ENCODE measurements around the gene SALL2. TPM values are rescaled to one million over a fixed set of nuclear protein-coding genes. Genes with fewer than 3 reads are reported as not detected.
A peak's percentile ranks its signal among the peaks of the same experiment; 100 is the strongest.

Gene SALL2
- total and polyA plus RNA-seq, 10 donors, result 0.76 to 6.7 (median 4.3) TPM

DNA sequence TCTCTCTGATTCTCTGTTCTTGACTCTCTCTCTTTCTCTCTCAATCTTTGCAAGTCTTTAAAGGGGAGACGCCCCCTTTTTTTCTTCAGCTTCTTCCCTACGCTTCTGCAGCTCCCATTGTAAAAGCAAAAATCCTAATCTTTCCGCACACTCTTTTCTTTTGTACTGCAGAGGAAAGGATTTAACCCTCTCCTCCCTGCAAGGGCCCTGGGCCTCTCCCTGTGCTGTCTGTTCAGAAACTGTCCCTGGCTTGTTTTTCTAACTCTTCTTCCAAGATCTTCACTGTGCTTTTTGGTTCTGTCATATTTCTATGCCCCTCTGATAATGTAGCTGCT, 10.9 kb upstream of the SALL2 start:
- H3K4me1 ChIP-seq, result peaks cover 0 to 12% (median 0%) of the 10 kb centered on the region in 6 donors
- H3K4me3 ChIP-seq, result peak overlapping the region in 3 of 8 donors; percentile 6 to 41 (median 33)
- TF ChIP-seq POLR2AphosphoS5 (IDR thresholded peaks at IDR 0.05), result no peak
- no peak for TF ChIP-seq POLR2A (IDR thresholded peaks at IDR 0.05)
- TF ChIP-seq, protein P1, sequence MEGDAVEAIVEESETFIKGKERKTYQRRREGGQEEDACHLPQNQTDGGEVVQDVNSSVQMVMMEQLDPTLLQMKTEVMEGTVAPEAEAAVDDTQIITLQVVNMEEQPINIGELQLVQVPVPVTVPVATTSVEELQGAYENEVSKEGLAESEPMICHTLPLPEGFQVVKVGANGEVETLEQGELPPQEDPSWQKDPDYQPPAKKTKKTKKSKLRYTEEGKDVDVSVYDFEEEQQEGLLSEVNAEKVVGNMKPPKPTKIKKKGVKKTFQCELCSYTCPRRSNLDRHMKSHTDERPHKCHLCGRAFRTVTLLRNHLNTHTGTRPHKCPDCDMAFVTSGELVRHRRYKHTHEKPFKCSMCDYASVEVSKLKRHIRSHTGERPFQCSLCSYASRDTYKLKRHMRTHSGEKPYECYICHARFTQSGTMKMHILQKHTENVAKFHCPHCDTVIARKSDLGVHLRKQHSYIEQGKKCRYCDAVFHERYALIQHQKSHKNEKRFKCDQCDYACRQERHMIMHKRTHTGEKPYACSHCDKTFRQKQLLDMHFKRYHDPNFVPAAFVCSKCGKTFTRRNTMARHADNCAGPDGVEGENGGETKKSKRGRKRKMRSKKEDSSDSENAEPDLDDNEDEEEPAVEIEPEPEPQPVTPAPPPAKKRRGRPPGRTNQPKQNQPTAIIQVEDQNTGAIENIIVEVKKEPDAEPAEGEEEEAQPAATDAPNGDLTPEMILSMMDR (IDR thresholded peaks at IDR 0.05 in 8 of 11, conservative IDR thresholded peaks at IDR 0.05 in 3 of 11), result no peak
- H3K27me3 ChIP-seq (replicated peaks in 1 of 7), result peaks cover 0 to 96% (median 29%) of the 10 kb centered on the region in 7 donors
- DNase-seq, result no peak
- 16 to 29% (median 28%) methylated on average over 3 of the region's 3 CpGs for WGBS, 5 donors
- H3K9me3 ChIP-seq, result no peaks in the 10 kb centered on the region
- intact Hi-C loops (cut with DNase I; ENCODE audit: low total_unique reads), result no loop called here
- no peak overlapping the region for H3K27ac ChIP-seq
- H3K36me3 ChIP-seq, result no peaks in the 10 kb centered on the region

DNA sequence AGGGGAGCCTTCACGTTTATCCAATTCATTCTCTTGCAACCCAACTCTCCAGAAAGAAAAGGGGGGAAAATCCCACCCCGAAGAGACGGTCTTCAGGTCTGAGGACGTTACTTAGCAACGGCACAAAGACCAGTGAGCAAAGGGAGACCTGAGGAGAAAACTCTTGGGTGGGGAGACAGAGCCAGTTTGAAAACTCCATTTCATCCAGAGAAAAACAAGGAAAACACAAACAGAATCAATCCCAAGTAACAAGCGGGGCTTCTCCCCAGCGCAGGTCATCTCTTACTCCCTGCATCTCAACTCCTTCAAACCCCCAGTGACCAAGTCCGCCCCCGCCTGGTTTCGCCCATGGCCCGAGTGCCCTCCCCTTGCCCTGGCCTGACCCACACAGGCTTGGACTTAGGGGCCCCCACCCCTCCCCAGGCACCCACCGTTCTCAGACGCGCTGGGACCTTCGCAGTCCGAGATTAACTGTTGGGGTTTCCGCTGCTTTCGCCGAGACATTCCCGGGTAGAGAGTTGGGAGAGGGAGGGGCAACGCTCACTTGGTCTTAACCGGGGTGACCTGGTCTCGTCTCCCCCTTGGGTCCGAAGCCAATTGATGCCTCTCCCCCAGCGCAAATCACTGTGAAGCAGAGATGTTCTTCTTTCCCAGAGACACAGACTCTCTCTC, 10.4 kb upstream of the SALL2 start:
- intact Hi-C loops (cut with DNase I; ENCODE audit: low total_unique reads), result no loop called here
- DNase-seq, result no peak
- TF ChIP-seq POLR2AphosphoS5 (IDR thresholded peaks at IDR 0.05) (no peak), POLR2A (IDR thresholded peaks at IDR 0.05) (no peak)
- TF ChIP-seq, protein P1 (IDR thresholded peaks at IDR 0.05 in 8 of 11, conservative IDR thresholded peaks at IDR 0.05 in 3 of 11), result no peak
- Histone ChIP-seq H3K4me1 (peaks cover 0 to 12% (median 0%) of the 10 kb centered on the region in 6 donors), H3K27ac (no peak overlapping the region), H3K27me3 (replicated peaks in 1 of 7) (peaks cover 0 to 94% (median 29%) of the 10 kb centered on the region in 7 donors), H3K9me3 (no peaks in the 10 kb centered on the region), H3K4me3 (peak overlapping the region in 3 of 8 donors; percentile 6 to 41 (median 33)), H3K36me3 (no peaks in the 10 kb centered on the region)
- 8 to 14% (median 11%) methylated on average over 25 of the region's 25 CpGs for WGBS, 5 donors

DNA sequence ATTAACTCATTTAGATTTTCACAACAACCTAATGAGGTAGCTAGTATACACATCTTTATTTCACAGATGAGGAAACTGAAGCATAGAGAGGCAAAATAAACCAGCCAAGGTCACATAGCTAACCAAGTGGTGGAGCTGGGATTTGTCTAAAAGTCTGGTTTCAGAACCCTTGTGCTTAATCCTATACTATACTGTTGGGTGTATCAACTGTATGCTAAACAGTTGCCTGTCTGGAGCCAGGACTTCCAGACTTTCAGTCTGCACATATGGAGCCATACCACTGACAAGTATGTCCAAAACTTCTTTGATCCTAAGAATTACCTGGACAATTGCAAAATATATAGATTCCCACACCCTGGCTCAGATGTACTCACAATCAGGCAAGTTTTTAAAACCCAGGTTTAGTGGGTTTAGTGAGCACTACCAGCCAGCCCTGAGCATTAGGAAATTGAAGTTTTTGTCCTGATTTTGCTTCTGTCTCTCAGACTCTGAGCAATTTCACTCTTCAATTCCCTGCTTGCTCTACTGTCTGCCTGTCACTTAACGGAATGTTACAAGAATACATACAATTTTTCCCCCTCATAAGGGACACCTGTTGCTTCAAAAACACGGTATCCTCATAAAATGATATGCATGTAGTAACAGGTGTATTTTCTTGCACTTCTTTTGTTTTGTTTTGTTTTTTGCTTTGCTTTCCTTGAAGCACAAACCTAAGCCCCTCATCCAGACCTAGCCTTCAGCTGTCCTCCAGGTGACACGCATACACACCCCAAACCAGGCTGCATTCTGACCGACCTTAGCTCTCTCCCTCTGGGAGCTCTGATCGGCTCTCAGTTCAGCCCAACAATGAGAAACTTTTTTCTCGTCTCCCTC, 9.6 kb upstream of the SALL2 start:
- WGBS, 5 donors, result 36 to 55% (median 47%) methylated on average over 6 of the region's 6 CpGs
- Histone ChIP-seq H3K4me3 (peak overlapping the region in 1 of 8 donors; percentile 41), H3K36me3 (no peaks in the 10 kb centered on the region), H3K27me3 (replicated peaks in 1 of 7) (peaks cover 0 to 86% (median 29%) of the 10 kb centered on the region in 7 donors), H3K27ac (no peak overlapping the region), H3K4me1 (peaks cover 0 to 12% (median 0%) of the 10 kb centered on the region in 6 donors), H3K9me3 (no peaks in the 10 kb centered on the region)
- DNase-seq, result no peak
- intact Hi-C loops (cut with DNase I; ENCODE audit: low total_unique reads), result no loop called here
- TF ChIP-seq, protein P1 (IDR thresholded peaks at IDR 0.05 in 8 of 11, conservative IDR thresholded peaks at IDR 0.05 in 3 of 11), result no peak
- TF ChIP-seq POLR2A (IDR thresholded peaks at IDR 0.05) (no peak), POLR2AphosphoS5 (IDR thresholded peaks at IDR 0.05) (no peak)

DNA sequence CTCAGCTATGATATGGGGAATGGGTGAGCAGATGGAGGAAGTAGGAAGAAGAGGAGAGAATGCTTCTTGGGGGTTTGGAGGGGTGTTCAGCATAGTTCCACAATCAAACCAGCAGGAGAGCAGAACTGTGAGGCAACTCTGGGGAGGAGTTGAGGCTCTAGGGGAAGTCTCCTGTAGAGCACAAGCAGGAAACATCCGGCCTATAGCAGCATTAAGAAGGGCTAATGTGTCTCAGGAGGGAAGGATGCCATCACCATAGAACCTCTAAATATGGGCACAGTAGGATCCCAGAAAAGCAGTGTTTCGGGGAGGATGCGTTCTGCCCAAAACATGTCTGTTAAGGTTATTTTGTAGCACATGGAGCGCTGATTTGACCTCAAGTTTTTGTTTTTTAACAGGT, 8.4 kb upstream of the SALL2 start:
- Histone ChIP-seq H3K4me3 (no peak overlapping the region), H3K27ac (no peak overlapping the region), H3K27me3 (replicated peaks in 1 of 7) (peaks cover 0 to 76% (median 29%) of the 10 kb centered on the region in 7 donors), H3K9me3 (no peaks in the 10 kb centered on the region), H3K4me1 (peaks cover 0 to 12% (median 0%) of the 10 kb centered on the region in 6 donors), H3K36me3 (no peaks in the 10 kb centered on the region)
- TF ChIP-seq POLR2A (IDR thresholded peaks at IDR 0.05) (no peak), POLR2AphosphoS5 (IDR thresholded peaks at IDR 0.05) (no peak)
- TF ChIP-seq, protein P1 (IDR thresholded peaks at IDR 0.05 in 8 of 11, conservative IDR thresholded peaks at IDR 0.05 in 3 of 11), result no peak
- WGBS, 5 donors, result 51 to 70% (median 66%) methylated on average over 4 of the region's 4 CpGs
- intact Hi-C loops (cut with DNase I; ENCODE audit: low total_unique reads), result no loop called here
- no peak for DNase-seq

Measured in spleen (tissue), 11 donors.